Measurements from ENCODE around the gene SNTB2.

DNA sequence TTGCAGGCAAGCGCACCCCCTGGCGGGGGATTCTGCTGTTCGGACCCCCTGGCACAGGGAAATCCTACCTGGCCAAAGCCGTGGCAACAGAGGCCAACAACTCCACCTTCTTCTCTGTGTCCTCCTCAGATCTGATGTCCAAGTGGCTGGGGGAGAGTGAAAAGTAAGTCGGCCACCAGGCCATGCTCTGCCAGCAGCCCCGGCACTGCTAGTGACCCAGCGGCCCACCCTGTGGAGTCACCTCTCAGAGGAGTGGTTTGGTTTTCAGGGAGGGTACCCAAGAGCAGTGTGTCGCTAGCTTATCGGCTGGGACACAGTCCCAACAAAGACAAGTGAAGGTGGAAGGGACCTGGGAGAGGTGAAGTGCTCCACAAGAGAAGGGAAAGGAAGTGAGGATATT is 132.4 kb downstream of the SNTB2 start:
- TF ChIP-seq POLR2A (IDR thresholded peaks at IDR 0.05; ENCODE audit: low read depth, low read length) (no peak), POLR2AphosphoS5 (IDR thresholded peaks at IDR 0.05; ENCODE audit: low read depth, low read length) (no peak)

Data from GM12892 (cell line).